Measurements from ENCODE around the gene ADIPOQ. TPM values are rescaled to one million over a fixed set of nuclear protein-coding genes. Genes with fewer than 3 reads are reported as not detected.
"Not testable (repeated sequence)": the region's sequence is repeated elsewhere in the genome, so short reads cannot be mapped to it uniquely, and the experiment has no call there.

The ADIPOQ gene
- total RNA-seq, 2 donors from 2014 or later, result 6.8 to 8.8 TPM

DNA sequence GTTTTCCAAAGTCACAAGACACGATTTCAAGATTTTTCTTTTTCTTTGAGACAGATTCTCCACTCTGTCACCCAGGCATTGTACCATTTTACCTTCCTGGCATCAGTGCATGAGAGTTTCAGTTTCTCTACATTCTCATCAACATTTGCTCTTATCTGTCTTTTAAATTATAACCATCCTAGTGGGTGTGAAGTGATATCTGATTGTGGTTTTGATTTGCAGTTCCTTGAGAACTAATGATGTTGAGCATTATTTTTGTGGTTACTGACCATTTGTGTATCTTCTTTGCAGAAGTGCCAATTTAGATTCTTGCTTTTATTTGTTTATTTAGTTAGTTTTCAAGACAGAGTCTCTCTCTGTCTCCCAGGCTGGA is 41.2 kb downstream of the ADIPOQ start:
- H3K9me3 ChIP-seq, result no peaks in the 10 kb centered on the region
- TF ChIP-seq, protein P1, sequence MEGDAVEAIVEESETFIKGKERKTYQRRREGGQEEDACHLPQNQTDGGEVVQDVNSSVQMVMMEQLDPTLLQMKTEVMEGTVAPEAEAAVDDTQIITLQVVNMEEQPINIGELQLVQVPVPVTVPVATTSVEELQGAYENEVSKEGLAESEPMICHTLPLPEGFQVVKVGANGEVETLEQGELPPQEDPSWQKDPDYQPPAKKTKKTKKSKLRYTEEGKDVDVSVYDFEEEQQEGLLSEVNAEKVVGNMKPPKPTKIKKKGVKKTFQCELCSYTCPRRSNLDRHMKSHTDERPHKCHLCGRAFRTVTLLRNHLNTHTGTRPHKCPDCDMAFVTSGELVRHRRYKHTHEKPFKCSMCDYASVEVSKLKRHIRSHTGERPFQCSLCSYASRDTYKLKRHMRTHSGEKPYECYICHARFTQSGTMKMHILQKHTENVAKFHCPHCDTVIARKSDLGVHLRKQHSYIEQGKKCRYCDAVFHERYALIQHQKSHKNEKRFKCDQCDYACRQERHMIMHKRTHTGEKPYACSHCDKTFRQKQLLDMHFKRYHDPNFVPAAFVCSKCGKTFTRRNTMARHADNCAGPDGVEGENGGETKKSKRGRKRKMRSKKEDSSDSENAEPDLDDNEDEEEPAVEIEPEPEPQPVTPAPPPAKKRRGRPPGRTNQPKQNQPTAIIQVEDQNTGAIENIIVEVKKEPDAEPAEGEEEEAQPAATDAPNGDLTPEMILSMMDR (IDR thresholded peaks at IDR 0.05), result no peak
- ATAC-seq (ENCODE audit: insufficient number of reproducible peaks, low FRiP score, low read depth), result no peak
- H3K27me3 ChIP-seq (replicated peaks; ENCODE audit: insufficient read depth), result no peaks in the 10 kb centered on the region
- H3K4me1 ChIP-seq (ENCODE audit: control insufficient read depth in 1 of 2, low read depth in 2 of 2), result no peaks in the 10 kb centered on the region
- H3K36me3 ChIP-seq, result no peaks in the 10 kb centered on the region
- no peak overlapping the region for H3K4me3 ChIP-seq
- H3K27ac ChIP-seq, result no peak overlapping the region
- DNase-seq (ENCODE audit: low spot score), result no peak

GRCh38 chr3:186884868-186885267 is 42.4 kb downstream of the ADIPOQ start:
- ATAC-seq (ENCODE audit: insufficient number of reproducible peaks, low FRiP score, low read depth); H3K27ac ChIP-seq; H3K9me3 ChIP-seq; H3K4me1 ChIP-seq (ENCODE audit: control insufficient read depth in 1 of 2, low read depth in 2 of 2); H3K4me3 ChIP-seq; H3K27me3 ChIP-seq (replicated peaks; ENCODE audit: insufficient read depth); DNase-seq (ENCODE audit: low spot score); H3K36me3 ChIP-seq: not testable (repeated sequence)

DNA sequence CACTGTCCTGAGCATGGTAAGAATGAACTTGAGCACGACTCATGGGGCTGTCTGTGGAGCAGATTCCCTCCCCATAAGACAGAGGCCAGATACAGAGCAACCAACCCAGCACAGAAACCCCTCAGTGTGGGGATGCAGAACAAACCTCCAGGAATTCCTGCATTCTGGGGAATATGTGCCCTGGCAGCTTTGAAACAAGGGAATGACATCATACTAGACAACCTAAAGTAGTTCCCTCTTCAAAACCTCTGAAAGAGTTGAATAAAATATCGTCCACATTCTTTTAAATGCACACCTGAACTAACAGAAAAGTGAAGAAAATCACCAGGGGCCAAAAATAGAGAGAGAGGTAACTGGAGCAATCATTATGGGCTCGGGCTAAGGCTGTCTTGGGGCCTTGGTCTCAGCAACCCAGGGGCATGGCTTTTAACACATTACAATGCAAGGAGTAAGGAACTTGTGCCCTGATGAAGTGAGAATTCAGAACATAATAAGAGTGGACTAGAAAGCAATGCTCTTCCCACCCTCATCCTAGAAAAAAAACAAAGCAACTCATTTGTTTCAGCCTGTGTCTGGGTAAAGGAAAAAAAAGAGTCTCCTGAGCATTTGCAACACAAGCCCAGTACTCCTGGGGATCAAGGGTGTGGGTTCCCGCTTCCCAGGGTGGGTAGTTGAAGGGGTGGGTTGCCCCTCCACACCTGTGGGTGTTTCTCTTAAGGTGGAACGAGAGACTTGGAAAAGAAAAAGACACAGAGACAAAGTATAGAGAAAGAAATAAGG is 43.9 kb downstream of the ADIPOQ start:
- TF ChIP-seq, protein P1 (IDR thresholded peaks at IDR 0.05), result no peak
- Histone ChIP-seq H3K27ac (no peak overlapping the region), H3K27me3 (replicated peaks; ENCODE audit: insufficient read depth) (no peaks in the 10 kb centered on the region), H3K9me3 (no peaks in the 10 kb centered on the region), H3K4me3 (no peak overlapping the region), H3K36me3 (no peaks in the 10 kb centered on the region), H3K4me1 (ENCODE audit: control insufficient read depth in 1 of 2, low read depth in 2 of 2) (no peaks in the 10 kb centered on the region)
- ATAC-seq (ENCODE audit: insufficient number of reproducible peaks, low FRiP score, low read depth), result no peak
- no peak for DNase-seq (ENCODE audit: low spot score)

DNA sequence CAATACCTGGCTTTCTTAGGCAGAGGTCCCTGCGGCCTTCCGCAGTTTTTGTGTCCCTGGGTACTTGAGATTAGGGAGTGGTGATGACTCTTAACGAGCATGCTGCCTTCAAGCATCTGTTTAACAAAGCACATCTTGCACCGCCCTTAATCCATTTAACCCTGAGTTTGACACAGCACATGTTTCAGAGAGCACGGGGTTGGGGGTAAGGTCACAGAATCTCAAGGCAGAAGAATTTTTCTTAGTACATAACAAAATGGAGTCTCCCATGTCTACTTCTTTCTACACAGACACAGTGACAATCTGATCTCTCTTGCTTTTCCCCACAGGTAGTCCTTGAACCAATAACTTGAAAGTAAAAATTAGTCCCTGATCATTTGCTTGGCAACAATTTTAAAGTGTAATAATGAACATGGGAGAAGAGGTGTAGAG is 45.0 kb downstream of the ADIPOQ start:
- H3K27ac ChIP-seq; DNase-seq (ENCODE audit: low spot score); H3K27me3 ChIP-seq (replicated peaks; ENCODE audit: insufficient read depth); H3K36me3 ChIP-seq; H3K4me3 ChIP-seq; H3K9me3 ChIP-seq; ATAC-seq (ENCODE audit: insufficient number of reproducible peaks, low FRiP score, low read depth); H3K4me1 ChIP-seq (ENCODE audit: control insufficient read depth in 1 of 2, low read depth in 2 of 2): not testable (repeated sequence)

GRCh38 chr3:186888569-186888968 is 46.1 kb downstream of the ADIPOQ start:
- Histone ChIP-seq H3K9me3 (no peaks in the 10 kb centered on the region), H3K36me3 (no peaks in the 10 kb centered on the region), H3K4me3 (no peak overlapping the region), H3K4me1 (ENCODE audit: control insufficient read depth in 1 of 2, low read depth in 2 of 2) (no peaks in the 10 kb centered on the region), H3K27ac (no peak overlapping the region), H3K27me3 (replicated peaks; ENCODE audit: insufficient read depth) (no peaks in the 10 kb centered on the region)
- TF ChIP-seq, protein P1 (IDR thresholded peaks at IDR 0.05), result no peak
- ATAC-seq (ENCODE audit: insufficient number of reproducible peaks, low FRiP score, low read depth) (no peak), DNase-seq (ENCODE audit: low spot score) (no peak)

- H3K27ac ChIP-seq; DNase-seq (ENCODE audit: low spot score); H3K36me3 ChIP-seq; ATAC-seq (ENCODE audit: insufficient number of reproducible peaks, low FRiP score, low read depth); H3K4me3 ChIP-seq; H3K4me1 ChIP-seq (ENCODE audit: control insufficient read depth in 1 of 2, low read depth in 2 of 2); H3K9me3 ChIP-seq; H3K27me3 ChIP-seq (replicated peaks; ENCODE audit: insufficient read depth): not testable (repeated sequence)
These were observed 47.2 kb downstream of the ADIPOQ start for GRCh38 chr3:186889698-186890097.

DNA sequence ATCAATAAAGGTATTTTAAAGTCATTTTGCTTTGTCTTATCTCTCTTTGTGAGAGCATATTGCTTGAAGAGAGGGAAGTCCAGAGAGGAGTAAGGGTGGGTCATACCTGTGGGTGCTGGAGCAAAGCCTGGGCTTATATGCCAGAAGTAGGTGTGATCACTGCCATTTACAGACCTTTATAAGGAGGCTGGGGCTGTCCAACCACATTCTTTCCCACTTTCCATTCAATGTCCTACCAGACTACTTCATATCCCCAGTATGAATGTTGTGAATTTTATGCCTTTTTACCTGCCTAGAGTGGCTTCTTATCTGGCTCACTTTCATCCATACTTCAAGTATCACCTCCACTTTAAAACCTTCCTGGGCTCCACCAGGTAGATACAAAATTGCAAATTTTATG is 48.4 kb downstream of the ADIPOQ start:
- no peaks in the 10 kb centered on the region for H3K36me3 ChIP-seq
- no peak for ATAC-seq (ENCODE audit: insufficient number of reproducible peaks, low FRiP score, low read depth)

DNA sequence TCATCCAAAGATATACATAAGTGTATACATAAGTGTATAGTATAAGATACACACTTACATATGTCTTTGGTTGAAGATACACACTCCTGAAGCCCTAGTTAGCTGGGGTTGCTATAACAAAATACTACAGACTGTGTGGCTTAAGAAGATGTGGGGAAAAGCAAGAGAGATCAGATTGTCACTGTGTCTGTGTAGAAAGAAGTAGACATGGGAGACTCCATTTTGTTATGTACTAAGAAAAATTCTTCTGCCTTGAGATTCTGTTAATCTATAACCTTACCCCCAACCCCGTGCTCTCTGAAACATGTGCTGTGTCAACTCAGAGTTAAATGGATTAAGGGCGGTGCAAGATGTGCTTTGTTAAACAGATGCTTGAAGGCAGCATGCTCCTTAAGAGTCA is 50.6 kb downstream of the ADIPOQ start:
- H3K9me3 ChIP-seq; H3K27ac ChIP-seq; H3K27me3 ChIP-seq (replicated peaks; ENCODE audit: insufficient read depth); ATAC-seq (ENCODE audit: insufficient number of reproducible peaks, low FRiP score, low read depth); H3K4me1 ChIP-seq (ENCODE audit: control insufficient read depth in 1 of 2, low read depth in 2 of 2); H3K36me3 ChIP-seq; DNase-seq (ENCODE audit: low spot score); H3K4me3 ChIP-seq: not testable (repeated sequence)

More for the DNA sequence above, 48.4 kb downstream of the ADIPOQ start:
- H3K9me3 ChIP-seq, result no peaks in the 10 kb centered on the region
- H3K27me3 ChIP-seq (replicated peaks; ENCODE audit: insufficient read depth), result no peaks in the 10 kb centered on the region
- H3K4me3 ChIP-seq, result no peak overlapping the region
- H3K27ac ChIP-seq, result no peak overlapping the region
- TF ChIP-seq, protein P1 (IDR thresholded peaks at IDR 0.05), result no peak
- DNase-seq (ENCODE audit: low spot score), result no peak
- H3K4me1 ChIP-seq (ENCODE audit: control insufficient read depth in 1 of 2, low read depth in 2 of 2), result no peaks in the 10 kb centered on the region

All from thoracic aorta (tissue), 2 donors.